Upper lobe of left lung (tissue), 6 donors: Measurements from ENCODE around the gene SHKBP1. TPM values are rescaled to one million over a fixed set of nuclear protein-coding genes. Genes with fewer than 3 reads are reported as not detected.
A peak's percentile ranks its signal among the peaks of the same experiment; 100 is the strongest.

Experiments
- ATAC-seq, 2 donors: fragments of 200-7000 bp; cut with Tn5 transposase; one replicate each; pipeline ENCODE4 v1.9.1; 2022; ENCODE audit warnings: mild to moderate bottlenecking in 2 of 2, moderate library complexity in 2 of 2; ENCODE audit not compliant: low FRiP score in 2 of 2
- DNase-seq, 2 donors: peaks; one replicate each; pipeline ENCODE4 v3.0.0-alpha.2; 2019 to 2020
- H3K27ac ChIP-seq, 4 donors: fragments of 200-600 bp; sonication (generic); one replicate each; pipeline ENCODE4 v1.5.1; 2016 to 2019
- H3K27me3 ChIP-seq, 4 donors: fragments of 200-600 bp; sonication (generic); one replicate each; pipeline ENCODE4 v1.5.1; 2017 to 2019
- H3K36me3 ChIP-seq, 4 donors: fragments of 200-600 bp; sonication (generic); one replicate each; pipeline ENCODE4 v1.5.1; 2016 to 2019
- H3K4me1 ChIP-seq, 4 donors: fragments of 200-600 bp; sonication (generic); one replicate each; pipeline ENCODE4 v1.5.1; 2018 to 2019
- H3K4me3 ChIP-seq, 4 donors: fragments of 200-600 bp; sonication (generic); one replicate each; pipeline ENCODE4 v1.5.1; 2017 to 2019; ENCODE audit warnings: mild to moderate bottlenecking in 2 of 4, moderate library complexity in 1 of 4
- H3K9me3 ChIP-seq, 4 donors: fragments of 200-600 bp; sonication (generic); one replicate each; pipeline ENCODE4 v1.5.1; 2018 to 2019
- CTCF ChIP-seq, 6 experiments: fragments of 450-650 bp in 4 of 6; fragments of 200-600 bp in 2 of 6; sonication (generic) in 2 of 6; IDR thresholded peaks; one replicate each; pipeline ENCODE4 v1.5.1; 2016 to 2019; ENCODE audit warnings: antibody characterized with exemption in 6 of 6
- EP300 ChIP-seq, 4 donors: sonication (generic); formaldehyde crosslinking; IDR thresholded peaks; one replicate each; pipeline ENCODE4 v1.5.1; 2017; ENCODE audit warnings: antibody characterized with exemption in 4 of 4, control low read depth in 2 of 4
- POLR2A ChIP-seq, 4 donors: fragments of 450-650 bp; IDR thresholded peaks; one replicate each; pipeline ENCODE4 v1.5.1; 2016 to 2017; ENCODE audit warnings: antibody characterized with exemption in 4 of 4, mild to moderate bottlenecking in 2 of 4
- POLR2AphosphoS5 ChIP-seq, 2 donors: sonication (generic); formaldehyde crosslinking; IDR thresholded peaks; one replicate each; pipeline ENCODE4 v1.5.1; 2017; ENCODE audit warnings: antibody characterized with exemption in 2 of 2
- WGBS, 2 donors: methylation state at CpG; one replicate each; pipeline ENCODE4 v1.1.5; 2017 to 2018; 5-methylcytosine and 5-hydroxymethylcytosine counted together
- total RNA-seq, 6 donors: library from RNA; depleted of rRNA in 4 of 6; stranded (reverse); fragments of >200 nt in 4 of 6; gene quantifications; one replicate each; pipeline versions ENCODE4 v1.1.0 to v1.2.1, GENCODE V29; 2016 to 2021
- donor health status: DM: no; HTN: no; CAD: no; lungs with moderate emphysema.
- donor health status: DM: no; HTN: yes; CAD: no; lungs with severe emphysema.

SHKBP1 gene
- total RNA-seq, 6 donors from 2014 or later, result 60.6 to 232 (median 90.2) TPM

- DNase-seq, result no peak
- peak overlapping the region in 3 of 4 donors; percentile 13 to 34 (median 27) for H3K4me3 ChIP-seq
- H3K9me3 ChIP-seq, result no peaks in the 10 kb centered on the region
- WGBS, 2 donors, result 24 to 44% methylated on average over 9 to 17 of the region's 20 CpGs
- no peaks in the 10 kb centered on the region for H3K36me3 ChIP-seq
- no peak overlapping the region for H3K27ac ChIP-seq
- ATAC-seq, result no peak
- H3K27me3 ChIP-seq, result peaks cover 0 to 31% (median 21%) of the 10 kb centered on the region in 4 donors
- H3K4me1 ChIP-seq, result peaks cover 4 to 21% (median 12%) of the 10 kb centered on the region in 4 donors
- TF ChIP-seq CTCF (IDR thresholded peaks at IDR 0.05) (no peak), EP300 (IDR thresholded peaks at IDR 0.05) (no peak), POLR2A (IDR thresholded peaks at IDR 0.05) (no peak)
Measured at GRCh38 chr19:40567040-40567749, 9.5 kb upstream of the SHKBP1 start.

- H3K27me3 ChIP-seq, result peaks cover 0 to 31% (median 21%) of the 10 kb centered on the region in 4 donors
Measured at GRCh38 chr19:40567750-40568494, 8.8 kb upstream of the SHKBP1 start.

GRCh38 chr19:40570313-40571004 lies 6.2 kb upstream of the SHKBP1 start:
- peak; percentile 98 to 99 for DNase-seq

More at GRCh38 chr19:40567750-40568494, 8.8 kb upstream of the SHKBP1 start:
- no peak overlapping the region for H3K27ac ChIP-seq
- TF ChIP-seq CTCF (IDR thresholded peaks at IDR 0.05) (no peak), POLR2A (IDR thresholded peaks at IDR 0.05) (no peak), EP300 (IDR thresholded peaks at IDR 0.05) (no peak), POLR2AphosphoS5 (IDR thresholded peaks at IDR 0.05) (no peak)
- peak in 1 of 2 donors; percentile 85 for DNase-seq
- 15 to 26% methylated on average over 16 to 42 of the region's 70 CpGs for WGBS, 2 donors
- H3K9me3 ChIP-seq, result no peaks in the 10 kb centered on the region
- peak overlapping the region in 3 of 4 donors; percentile 13 to 34 (median 27) for H3K4me3 ChIP-seq
- ATAC-seq, result no peak
- no peaks in the 10 kb centered on the region for H3K36me3 ChIP-seq
- H3K4me1 ChIP-seq, result peaks cover 4 to 21% (median 12%) of the 10 kb centered on the region in 4 donors

GRCh38 chr19:40571005-40571318 lies 5.7 kb upstream of the SHKBP1 start:
- H3K36me3 ChIP-seq, result no peaks in the 10 kb centered on the region
- peak overlapping the region in 3 of 4 donors; percentile 24 to 48 (median 42) for H3K4me3 ChIP-seq
- peaks cover 0 to 25% (median 16%) of the 10 kb centered on the region in 4 donors for H3K27me3 ChIP-seq
- ATAC-seq, result no peak
- peaks cover 4 to 24% (median 15%) of the 10 kb centered on the region in 4 donors for H3K4me1 ChIP-seq
- DNase-seq, result no peak
- 23 to 29% methylated on average over 3 of the region's 3 CpGs for WGBS, 2 donors
- no peaks in the 10 kb centered on the region for H3K9me3 ChIP-seq
- H3K27ac ChIP-seq, result peak overlapping the region in 3 of 4 donors; percentile 42 to 63 (median 52)
- TF ChIP-seq EP300 (IDR thresholded peaks at IDR 0.05) (no peak), POLR2AphosphoS5 (IDR thresholded peaks at IDR 0.05) (no peak), CTCF (IDR thresholded peaks at IDR 0.05) (no peak), POLR2A (IDR thresholded peaks at IDR 0.05) (no peak)

More at GRCh38 chr19:40570313-40571004, 6.2 kb upstream of the SHKBP1 start:
- TF ChIP-seq POLR2AphosphoS5 (IDR thresholded peaks at IDR 0.05), result peak; percentile 30 to 48
- TF ChIP-seq POLR2A (IDR thresholded peaks at IDR 0.05), result peak in 1 of 4 donors; percentile 41
- TF ChIP-seq CTCF (IDR thresholded peaks at IDR 0.05), result peak in 3 of 6 experiments; percentile 31 to 63 (median 56)
- TF ChIP-seq EP300 (IDR thresholded peaks at IDR 0.05), result no peak
- peak; percentile 96 to 99 for ATAC-seq
- Histone ChIP-seq H3K4me1 (peaks cover 4 to 21% (median 12%) of the 10 kb centered on the region in 4 donors), H3K9me3 (no peaks in the 10 kb centered on the region), H3K36me3 (no peaks in the 10 kb centered on the region), H3K27me3 (peaks cover 0 to 29% (median 18%) of the 10 kb centered on the region in 4 donors), H3K27ac (peak overlapping the region in 3 of 4 donors; percentile 42 to 63 (median 52)), H3K4me3 (peak overlapping the region in 3 of 4 donors; percentile 24 to 48 (median 42))
- WGBS, 2 donors, result 0 to 2% methylated on average over 3 to 19 of the region's 53 CpGs
